ENCODE results near the gene SNCB.

Gene SNCB

DNA sequence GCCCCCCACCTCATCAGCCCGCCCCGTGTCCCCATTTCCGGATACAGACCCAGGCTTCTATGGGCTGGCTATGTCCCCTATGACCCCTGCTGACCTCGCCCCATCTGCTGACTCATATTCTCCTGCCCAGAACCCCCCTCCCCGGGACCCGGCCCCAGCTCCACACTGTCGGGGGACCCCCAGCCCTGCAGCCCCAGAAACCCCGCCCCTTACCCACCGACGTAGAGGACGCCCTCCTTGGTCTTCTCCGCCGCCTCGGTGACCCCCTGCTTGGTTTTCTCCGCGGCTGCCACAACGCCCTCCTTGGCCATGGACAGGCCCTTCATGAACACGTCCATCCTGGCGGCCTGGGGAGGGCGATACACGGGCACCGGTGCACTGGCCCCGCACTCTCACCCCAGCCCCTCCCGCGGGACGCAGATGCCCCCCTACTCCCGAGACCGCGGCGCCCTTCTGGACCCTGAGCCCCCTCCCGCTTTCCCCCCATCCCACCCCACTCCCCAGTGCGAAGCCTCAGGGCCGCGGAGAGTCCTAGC, 949 bp downstream of the SNCB start:
- no peak overlapping the region for H3K4me3 ChIP-seq (replicated peaks; ENCODE audit: low read depth, low read length)
- TF ChIP-seq, protein P1, sequence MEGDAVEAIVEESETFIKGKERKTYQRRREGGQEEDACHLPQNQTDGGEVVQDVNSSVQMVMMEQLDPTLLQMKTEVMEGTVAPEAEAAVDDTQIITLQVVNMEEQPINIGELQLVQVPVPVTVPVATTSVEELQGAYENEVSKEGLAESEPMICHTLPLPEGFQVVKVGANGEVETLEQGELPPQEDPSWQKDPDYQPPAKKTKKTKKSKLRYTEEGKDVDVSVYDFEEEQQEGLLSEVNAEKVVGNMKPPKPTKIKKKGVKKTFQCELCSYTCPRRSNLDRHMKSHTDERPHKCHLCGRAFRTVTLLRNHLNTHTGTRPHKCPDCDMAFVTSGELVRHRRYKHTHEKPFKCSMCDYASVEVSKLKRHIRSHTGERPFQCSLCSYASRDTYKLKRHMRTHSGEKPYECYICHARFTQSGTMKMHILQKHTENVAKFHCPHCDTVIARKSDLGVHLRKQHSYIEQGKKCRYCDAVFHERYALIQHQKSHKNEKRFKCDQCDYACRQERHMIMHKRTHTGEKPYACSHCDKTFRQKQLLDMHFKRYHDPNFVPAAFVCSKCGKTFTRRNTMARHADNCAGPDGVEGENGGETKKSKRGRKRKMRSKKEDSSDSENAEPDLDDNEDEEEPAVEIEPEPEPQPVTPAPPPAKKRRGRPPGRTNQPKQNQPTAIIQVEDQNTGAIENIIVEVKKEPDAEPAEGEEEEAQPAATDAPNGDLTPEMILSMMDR (IDR thresholded peaks at IDR 0.05; ENCODE audit: low read length, missing control alignments), result no peak
- DNase-seq (ENCODE audit: low read depth), result no peak

GRCh38 chr5:176628406-176629228, 1.7 kb downstream of the SNCB start:
- no peak for DNase-seq (ENCODE audit: low read depth)
- no peak overlapping the region for H3K4me3 ChIP-seq (replicated peaks; ENCODE audit: low read depth, low read length)
- TF ChIP-seq, protein P1 (IDR thresholded peaks at IDR 0.05; ENCODE audit: low read length, missing control alignments), result no peak

GRCh38 chr5:176627582-176627981, 2.8 kb downstream of the SNCB start:
- TF ChIP-seq, protein P1 (IDR thresholded peaks at IDR 0.05; ENCODE audit: low read length, missing control alignments), result no peak
- H3K4me3 ChIP-seq (replicated peaks; ENCODE audit: low read depth, low read length), result no peak overlapping the region
- DNase-seq (ENCODE audit: low read depth), result no peak

DNA sequence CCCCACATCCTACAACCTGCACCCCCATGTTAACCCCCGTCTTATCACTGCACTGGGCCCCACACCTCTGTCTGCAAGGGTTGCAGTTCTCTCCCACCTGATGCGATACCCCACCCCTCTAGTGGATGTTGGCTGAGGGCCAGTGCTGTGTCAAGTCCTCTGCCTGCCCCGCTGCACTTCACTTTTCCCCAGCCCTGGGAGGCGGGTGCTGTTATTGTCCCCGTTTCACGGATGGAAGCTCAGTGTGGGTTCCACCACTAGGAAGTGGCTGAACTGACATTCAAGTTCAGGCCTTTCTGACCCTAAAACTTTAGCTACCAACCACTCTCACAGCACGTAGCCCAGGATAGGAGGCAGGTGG, 3.5 kb downstream of the SNCB start:
- no peak overlapping the region for H3K4me3 ChIP-seq (replicated peaks; ENCODE audit: low read depth, low read length)
- DNase-seq (ENCODE audit: low read depth), result no peak
- TF ChIP-seq, protein P1 (IDR thresholded peaks at IDR 0.05; ENCODE audit: low read length, missing control alignments), result no peak

DNA sequence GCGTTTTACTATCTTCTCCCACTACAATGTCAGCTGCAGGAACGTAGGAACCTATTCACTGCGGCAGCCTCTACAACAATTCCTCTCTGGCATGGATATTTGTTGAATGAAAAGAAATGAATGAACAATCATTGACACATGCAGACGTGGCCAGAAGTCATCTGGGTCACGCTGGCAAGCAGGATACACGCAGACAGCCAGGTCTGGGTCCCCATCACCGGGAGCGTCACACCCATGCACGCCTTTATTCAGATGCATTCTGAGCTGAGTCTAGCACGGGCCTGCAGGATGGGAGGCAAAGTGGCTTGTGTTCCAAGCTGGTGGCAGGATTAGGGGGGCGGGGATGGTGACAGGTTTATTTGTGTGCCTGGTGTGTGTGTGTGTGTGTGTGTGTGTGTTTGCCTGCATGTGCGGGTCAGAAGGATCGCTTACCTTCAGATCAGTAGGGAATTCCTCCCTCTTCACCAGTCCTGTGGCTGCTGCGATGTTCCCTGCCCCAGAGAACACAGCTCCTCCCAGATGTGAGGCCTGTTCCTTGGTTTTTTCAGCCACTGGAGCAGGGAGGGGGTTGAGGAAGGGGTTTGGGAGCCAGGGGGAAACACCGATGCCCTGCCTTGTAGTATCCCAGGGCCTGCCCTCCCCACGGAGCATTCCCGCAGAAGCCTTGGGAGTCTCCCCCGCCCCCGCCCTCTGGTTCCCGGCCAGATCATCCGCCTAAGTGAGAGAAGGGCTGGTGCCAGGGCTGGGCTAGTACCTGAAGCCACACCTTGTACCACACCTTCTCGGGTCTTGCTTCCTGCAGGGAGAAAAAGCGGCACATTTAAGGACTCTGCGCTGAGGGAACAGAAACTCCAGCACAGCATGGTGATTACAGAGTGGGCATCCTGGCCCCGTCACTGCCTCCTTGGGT, 4.1 kb downstream of the SNCB start:
- no peak for DNase-seq (ENCODE audit: low read depth)
- TF ChIP-seq, protein P1 (IDR thresholded peaks at IDR 0.05; ENCODE audit: low read length, missing control alignments), result no peak
- no peak overlapping the region for H3K4me3 ChIP-seq (replicated peaks; ENCODE audit: low read depth, low read length)

- no peak overlapping the region for H3K4me3 ChIP-seq (replicated peaks; ENCODE audit: low read depth, low read length)
- no peak for DNase-seq (ENCODE audit: low read depth)
- TF ChIP-seq, protein P1 (IDR thresholded peaks at IDR 0.05; ENCODE audit: low read length, missing control alignments), result no peak
Measured at GRCh38 chr5:176625512-176625911, 4.8 kb downstream of the SNCB start.

Data from fibroblast of pulmonary artery (primary cell).